GM23338 (cell line): ENCODE results near the gene CMIP. TPM values are rescaled to one million over a fixed set of nuclear protein-coding genes. Genes with fewer than 3 reads are reported as not detected.
"Not testable (repeated sequence)": the region's sequence is repeated elsewhere in the genome, so short reads cannot be mapped to it uniquely, and the experiment has no call there.

Experiments used
- ATAC-seq: fragments of 200-7000 bp; cut with Tn5 transposase; 3 replicates; pipeline ENCODE4 v1.9.1; 2020
- DNase-seq: peaks from one replicate; pipeline ENCODE4 v3.0.0-alpha.2; 2015; ENCODE audit warnings: low spot score
- H2AFZ ChIP-seq: fragments of 200-600 bp; sonication (generic); 2 replicates; pipeline ENCODE4 v1.8.0; 2016; ENCODE audit warnings: antibody characterized with exemption, mild to moderate bottlenecking, moderate library complexity
- H3F3A ChIP-seq: fragments of 200-600 bp; sonication (generic); replicated peaks from 2 replicates; pipeline ENCODE4 v1.8.0; 2017; ENCODE audit warnings: antibody characterized with exemption, mixed run types, low read depth
- H3K27ac ChIP-seq: fragments of 200-600 bp; sonication (generic); 2 replicates; pipeline ENCODE4 v1.6.1; 2016; ENCODE audit warnings: low read depth
- H3K27me3 ChIP-seq: fragments of 200-600 bp; sonication (generic); 2 replicates; pipeline ENCODE4 v1.8.0; 2016; ENCODE audit warnings: mild to moderate bottlenecking, mixed run types, moderate library complexity; ENCODE audit not compliant: insufficient read depth
- H3K36me3 ChIP-seq: fragments of 200-600 bp; sonication (generic); 2 replicates; pipeline ENCODE4 v1.8.0; 2016; ENCODE audit warnings: mild to moderate bottlenecking; ENCODE audit not compliant: insufficient read depth
- H3K4me1 ChIP-seq: fragments of 200-600 bp; sonication (generic); 2 replicates; pipeline ENCODE4 v1.8.0; 2016; ENCODE audit warnings: mild to moderate bottlenecking, moderate library complexity; ENCODE audit not compliant: insufficient read depth
- H3K4me2 ChIP-seq: fragments of 200-600 bp; sonication (generic); 2 replicates; pipeline ENCODE4 v1.7.1; 2017; ENCODE audit warnings: mixed run types
- H3K4me3 ChIP-seq: fragments of 200-600 bp; sonication (generic); 2 replicates; pipeline ENCODE4 v1.6.1; 2016; ENCODE audit warnings: mixed run types
- H3K79me2 ChIP-seq: fragments of 200-600 bp; sonication (generic); replicated peaks from 2 replicates; pipeline ENCODE4 v1.8.0; 2017; ENCODE audit warnings: mild to moderate bottlenecking; ENCODE audit not compliant: insufficient read depth
- H3K9me2 ChIP-seq: fragments of 200-600 bp; sonication (generic); 2 replicates; pipeline ENCODE4 v1.8.0; 2017; ENCODE audit not compliant: insufficient read depth
- H4K20me1 ChIP-seq: fragments of 200-600 bp; sonication (generic); replicated peaks from 2 replicates; pipeline ENCODE4 v1.8.0; 2017; ENCODE audit warnings: mild to moderate bottlenecking; ENCODE audit not compliant: insufficient read depth
- H3K27ac Mint-ChIP-seq: 2 replicates; pipeline ENCODE4 v1.8.0; 2020; ENCODE audit warnings: inconsistent platforms, mild to moderate bottlenecking, moderate library complexity, mixed read lengths
- H3K27me3 Mint-ChIP-seq: 3 replicates; pipeline ENCODE4 v1.8.0; 2022; ENCODE audit warnings: low read depth, mild to moderate bottlenecking, moderate library complexity, mixed read lengths, inconsistent platforms; ENCODE audit not compliant: insufficient read depth, poor library complexity
- H3K36me3 Mint-ChIP-seq: 3 replicates; pipeline ENCODE4 v1.8.0; 2021; ENCODE audit warnings: low read depth, mild to moderate bottlenecking, inconsistent platforms, moderate library complexity, mixed read lengths
- H3K4me1 Mint-ChIP-seq: 3 replicates; pipeline ENCODE4 v1.8.0; 2020; ENCODE audit warnings: mild to moderate bottlenecking, inconsistent platforms, mixed read lengths
- H3K4me3 Mint-ChIP-seq: 3 replicates; pipeline ENCODE4 v1.8.0; 2021; ENCODE audit warnings: moderate library complexity, mild to moderate bottlenecking, inconsistent platforms, mixed read lengths
- H3K9me3 Mint-ChIP-seq: 3 replicates; pipeline ENCODE4 v1.8.0; 2020; ENCODE audit warnings: moderate library complexity, mild to moderate bottlenecking, inconsistent platforms, mixed read lengths
- CREB1 ChIP-seq: fragments of 250-450 bp; sonication (Bioruptor Pico); IDR thresholded peaks from 2 replicates; pipeline ENCODE4 v1.5.0; 2020; ENCODE audit warnings: low read depth, mild to moderate bottlenecking, moderate library complexity
- EZH2 ChIP-seq: fragments of 200-600 bp; sonication (generic); IDR thresholded peaks from one replicate; pipeline ENCODE4 v1.8.0; 2017; ENCODE audit warnings: antibody characterized with exemption, mild to moderate bottlenecking, low read depth; ENCODE audit not compliant: unreplicated experiment
- EZH2phosphoT487 ChIP-seq: fragments of 200-600 bp; sonication (generic); IDR thresholded peaks from one replicate; pipeline ENCODE4 v1.8.1; 2018; ENCODE audit warnings: antibody characterized with exemption; ENCODE audit not compliant: unreplicated experiment
- JUNB ChIP-seq: IDR thresholded peaks from one replicate; pipeline ENCODE4 v1.6.1; 2016; ENCODE audit warnings: antibody characterized with exemption; ENCODE audit not compliant: unreplicated experiment
- NANOG ChIP-seq: IDR thresholded peaks from 2 replicates; pipeline ENCODE4 v1.6.1; 2016; ENCODE audit warnings: antibody characterized with exemption, borderline replicate concordance
- POLR2AphosphoS5 ChIP-seq: IDR thresholded peaks from 2 replicates; pipeline ENCODE4 v1.6.1; 2016; ENCODE audit warnings: antibody characterized with exemption, low read depth
- STAT1 ChIP-seq: IDR thresholded peaks from one replicate; pipeline ENCODE4 v1.6.1; 2016; ENCODE audit warnings: antibody characterized with exemption; ENCODE audit not compliant: unreplicated experiment
- ZNF114 ChIP-seq: fragments of 250-450 bp; sonication (Bioruptor Pico); IDR thresholded peaks from 2 replicates; pipeline ENCODE4 v1.5.0; 2020; ENCODE audit warnings: mild to moderate bottlenecking, moderate library complexity
- ZNF331 ChIP-seq: fragments of 250-450 bp; sonication (Bioruptor Pico); IDR thresholded peaks from 2 replicates; pipeline ENCODE4 v1.5.0; 2020; ENCODE audit warnings: low read depth, mild to moderate bottlenecking, moderate library complexity
- polyA plus RNA-seq: library from polyadenylated mRNA; unstranded; fragments of >200 nt; fragmentation: Nextera tagmentation; extraction: Ambion mirVana; gene quantifications from 2 replicates; pipeline ENCODE4 v1.2.1, GENCODE V29; 2016
- total RNA-seq: library from RNA; depleted of rRNA; stranded (reverse); fragments of >200 nt; shearing (Covaris generic); gene quantifications from 2 replicates; pipeline ENCODE4 v1.2.3, GENCODE V29; 2014
- TF ChIP-seq, protein P1 (sequence below): IDR thresholded peaks from 2 replicates; pipeline ENCODE4 v1.6.1; 2016; ENCODE audit warnings: antibody characterized with exemption
- TF ChIP-seq, protein P2 (sequence below): IDR thresholded peaks from one replicate; pipeline ENCODE4 v1.6.1; 2018; ENCODE audit warnings: antibody characterized with exemption; ENCODE audit not compliant: unreplicated experiment
- TF ChIP-seq, protein P3 (sequence below), 2 experiments: fragments of 200-600 bp in 1 of 2; sonication (generic) in 1 of 2; conservative IDR thresholded peaks; 2 replicates each; pipeline versions ENCODE4 v1.5.1 to v1.6.1; 2016 to 2017; ENCODE audit warnings: antibody characterized with exemption in 2 of 2, low read depth in 2 of 2, mild to moderate bottlenecking in 2 of 2, moderate library complexity in 1 of 2

The CMIP gene
- total and polyA plus RNA-seq, 2 experiments from 2014 or later = 9.5 to 62.3 TPM

DNA sequence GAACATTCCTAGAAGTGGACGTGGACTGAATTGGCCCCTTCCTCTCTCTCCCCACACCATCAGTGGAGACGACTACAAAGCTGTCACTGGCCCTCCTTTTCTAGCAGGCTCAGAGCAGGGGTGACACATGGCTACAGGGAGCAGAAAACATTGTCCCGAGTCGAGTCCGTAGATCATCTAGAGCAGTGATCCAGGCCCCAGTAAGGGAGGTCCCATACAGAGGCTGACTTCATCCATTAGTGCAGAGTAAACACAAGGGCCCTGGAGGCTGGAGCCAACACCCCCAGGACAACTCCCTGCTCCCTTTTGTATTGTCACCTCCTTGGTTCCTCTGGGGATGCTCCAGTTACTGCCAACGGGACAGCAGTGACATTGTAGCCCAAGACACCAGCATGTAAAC is 130.7 kb downstream of the CMIP start (continued):
- TF ChIP-seq NANOG (no peak), EZH2 (no peak), POLR2AphosphoS5 (no peak)
- TF ChIP-seq, protein P1, sequence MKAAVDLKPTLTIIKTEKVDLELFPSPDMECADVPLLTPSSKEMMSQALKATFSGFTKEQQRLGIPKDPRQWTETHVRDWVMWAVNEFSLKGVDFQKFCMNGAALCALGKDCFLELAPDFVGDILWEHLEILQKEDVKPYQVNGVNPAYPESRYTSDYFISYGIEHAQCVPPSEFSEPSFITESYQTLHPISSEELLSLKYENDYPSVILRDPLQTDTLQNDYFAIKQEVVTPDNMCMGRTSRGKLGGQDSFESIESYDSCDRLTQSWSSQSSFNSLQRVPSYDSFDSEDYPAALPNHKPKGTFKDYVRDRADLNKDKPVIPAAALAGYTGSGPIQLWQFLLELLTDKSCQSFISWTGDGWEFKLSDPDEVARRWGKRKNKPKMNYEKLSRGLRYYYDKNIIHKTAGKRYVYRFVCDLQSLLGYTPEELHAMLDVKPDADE = no peak

DNA sequence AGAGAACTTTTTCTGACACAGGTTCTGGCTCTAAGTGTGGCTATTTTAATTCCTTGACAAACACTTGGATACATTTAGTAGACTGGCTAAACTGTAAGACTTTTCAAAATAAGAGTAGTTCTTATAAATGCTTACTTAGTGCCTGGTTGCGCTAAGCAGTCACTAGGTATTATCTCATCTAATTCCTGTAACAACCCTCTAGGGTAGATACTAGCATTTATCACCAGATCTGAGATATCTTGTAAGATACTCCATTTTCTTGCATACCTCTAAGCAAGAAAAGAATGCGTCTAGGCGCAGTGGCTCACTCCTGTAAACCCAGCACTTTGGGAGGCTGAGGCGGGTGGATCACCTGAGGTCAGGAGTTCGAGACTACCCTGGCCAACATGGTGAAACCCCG is 131.2 kb downstream of the CMIP start:
- peaks cover 14% of the 10 kb centered on the region for H4K20me1 ChIP-seq
- H3K4me1 Mint-ChIP-seq = peaks cover 10% of the 10 kb centered on the region
- no peaks in the 10 kb centered on the region for H3K36me3 Mint-ChIP-seq
- no peak for TF ChIP-seq JUNB
- peaks cover 59% of the 10 kb centered on the region for H3K79me2 ChIP-seq
- no peak overlapping the region for H3K27ac ChIP-seq
- H3K4me3 ChIP-seq = no peak overlapping the region
- H3K27me3 ChIP-seq = no peaks in the 10 kb centered on the region
- H3K4me3 Mint-ChIP-seq = no peak overlapping the region
- no peak overlapping the region for H3K4me2 ChIP-seq
- no peak overlapping the region for H3K27ac Mint-ChIP-seq
- H3K36me3 ChIP-seq = no peaks in the 10 kb centered on the region
- no peaks in the 10 kb centered on the region for H3F3A ChIP-seq
- DNase-seq = no peak
- H3K9me3 Mint-ChIP-seq = no peaks in the 10 kb centered on the region
- peaks cover 10% of the 10 kb centered on the region for H3K27me3 Mint-ChIP-seq
- no peaks in the 10 kb centered on the region for H3K9me2 ChIP-seq
- H2AFZ ChIP-seq = no peak overlapping the region
- no peaks in the 10 kb centered on the region for H3K4me1 ChIP-seq
- ATAC-seq = no peak

DNA sequence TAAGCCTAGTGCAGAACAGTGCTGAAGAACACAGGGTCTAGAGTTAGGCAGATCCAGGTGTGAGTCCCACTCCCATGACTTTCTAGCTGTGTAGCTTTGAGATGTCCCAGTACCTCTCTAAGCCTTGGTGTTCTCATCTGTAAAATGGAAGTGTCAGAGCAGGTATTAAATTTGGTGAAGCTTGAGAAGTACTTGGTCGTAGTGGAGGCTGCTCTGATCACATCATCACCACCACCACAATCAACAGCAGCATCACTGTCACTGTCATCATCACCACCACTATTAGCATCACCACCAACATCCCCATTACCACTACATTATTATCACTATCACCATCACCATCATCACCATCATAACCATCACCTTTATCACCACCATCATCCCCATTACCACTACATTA is 132.1 kb downstream of the CMIP start:
- Mint-ChIP-seq H3K9me3 (no peaks in the 10 kb centered on the region), H3K27me3 (peaks cover 10% of the 10 kb centered on the region), H3K36me3 (no peaks in the 10 kb centered on the region), H3K4me3 (no peak overlapping the region), H3K4me1 (peaks cover 8% of the 10 kb centered on the region), H3K27ac (no peak overlapping the region)
- TF ChIP-seq STAT1 = no peak
- no peak for TF ChIP-seq ZNF114 (CRISPR knock-in tag)
- TF ChIP-seq, protein P2, sequence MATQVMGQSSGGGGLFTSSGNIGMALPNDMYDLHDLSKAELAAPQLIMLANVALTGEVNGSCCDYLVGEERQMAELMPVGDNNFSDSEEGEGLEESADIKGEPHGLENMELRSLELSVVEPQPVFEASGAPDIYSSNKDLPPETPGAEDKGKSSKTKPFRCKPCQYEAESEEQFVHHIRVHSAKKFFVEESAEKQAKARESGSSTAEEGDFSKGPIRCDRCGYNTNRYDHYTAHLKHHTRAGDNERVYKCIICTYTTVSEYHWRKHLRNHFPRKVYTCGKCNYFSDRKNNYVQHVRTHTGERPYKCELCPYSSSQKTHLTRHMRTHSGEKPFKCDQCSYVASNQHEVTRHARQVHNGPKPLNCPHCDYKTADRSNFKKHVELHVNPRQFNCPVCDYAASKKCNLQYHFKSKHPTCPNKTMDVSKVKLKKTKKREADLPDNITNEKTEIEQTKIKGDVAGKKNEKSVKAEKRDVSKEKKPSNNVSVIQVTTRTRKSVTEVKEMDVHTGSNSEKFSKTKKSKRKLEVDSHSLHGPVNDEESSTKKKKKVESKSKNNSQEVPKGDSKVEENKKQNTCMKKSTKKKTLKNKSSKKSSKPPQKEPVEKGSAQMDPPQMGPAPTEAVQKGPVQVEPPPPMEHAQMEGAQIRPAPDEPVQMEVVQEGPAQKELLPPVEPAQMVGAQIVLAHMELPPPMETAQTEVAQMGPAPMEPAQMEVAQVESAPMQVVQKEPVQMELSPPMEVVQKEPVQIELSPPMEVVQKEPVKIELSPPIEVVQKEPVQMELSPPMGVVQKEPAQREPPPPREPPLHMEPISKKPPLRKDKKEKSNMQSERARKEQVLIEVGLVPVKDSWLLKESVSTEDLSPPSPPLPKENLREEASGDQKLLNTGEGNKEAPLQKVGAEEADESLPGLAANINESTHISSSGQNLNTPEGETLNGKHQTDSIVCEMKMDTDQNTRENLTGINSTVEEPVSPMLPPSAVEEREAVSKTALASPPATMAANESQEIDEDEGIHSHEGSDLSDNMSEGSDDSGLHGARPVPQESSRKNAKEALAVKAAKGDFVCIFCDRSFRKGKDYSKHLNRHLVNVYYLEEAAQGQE = no peak
- no peak for TF ChIP-seq NANOG
- no peak for TF ChIP-seq EZH2
- no peak for TF ChIP-seq EZH2phosphoT487
- TF ChIP-seq, protein P1 = no peak
- TF ChIP-seq POLR2AphosphoS5 = no peak
- no peak for TF ChIP-seq ZNF331
- no peak for TF ChIP-seq CREB1 (CRISPR knock-in tag)
- TF ChIP-seq, protein P3, sequence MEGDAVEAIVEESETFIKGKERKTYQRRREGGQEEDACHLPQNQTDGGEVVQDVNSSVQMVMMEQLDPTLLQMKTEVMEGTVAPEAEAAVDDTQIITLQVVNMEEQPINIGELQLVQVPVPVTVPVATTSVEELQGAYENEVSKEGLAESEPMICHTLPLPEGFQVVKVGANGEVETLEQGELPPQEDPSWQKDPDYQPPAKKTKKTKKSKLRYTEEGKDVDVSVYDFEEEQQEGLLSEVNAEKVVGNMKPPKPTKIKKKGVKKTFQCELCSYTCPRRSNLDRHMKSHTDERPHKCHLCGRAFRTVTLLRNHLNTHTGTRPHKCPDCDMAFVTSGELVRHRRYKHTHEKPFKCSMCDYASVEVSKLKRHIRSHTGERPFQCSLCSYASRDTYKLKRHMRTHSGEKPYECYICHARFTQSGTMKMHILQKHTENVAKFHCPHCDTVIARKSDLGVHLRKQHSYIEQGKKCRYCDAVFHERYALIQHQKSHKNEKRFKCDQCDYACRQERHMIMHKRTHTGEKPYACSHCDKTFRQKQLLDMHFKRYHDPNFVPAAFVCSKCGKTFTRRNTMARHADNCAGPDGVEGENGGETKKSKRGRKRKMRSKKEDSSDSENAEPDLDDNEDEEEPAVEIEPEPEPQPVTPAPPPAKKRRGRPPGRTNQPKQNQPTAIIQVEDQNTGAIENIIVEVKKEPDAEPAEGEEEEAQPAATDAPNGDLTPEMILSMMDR (conservative IDR thresholded peaks at IDR 0.05; ENCODE audit: low read depth in 2 of 2) = no peak
- H3K4me1 ChIP-seq = no peaks in the 10 kb centered on the region
- no peaks in the 10 kb centered on the region for H3K9me2 ChIP-seq
- DNase-seq (no peak), ATAC-seq (no peak)
- H3K27ac ChIP-seq = no peak overlapping the region
- H3K27me3 ChIP-seq = no peaks in the 10 kb centered on the region
- H3K4me3 ChIP-seq = no peak overlapping the region
- H4K20me1 ChIP-seq = peaks cover 20% of the 10 kb centered on the region
- no peak overlapping the region for H2AFZ ChIP-seq
- no peak overlapping the region for H3K4me2 ChIP-seq
- H3K36me3 ChIP-seq = no peaks in the 10 kb centered on the region
- no peaks in the 10 kb centered on the region for H3F3A ChIP-seq
- peaks cover 51% of the 10 kb centered on the region for H3K79me2 ChIP-seq

DNA sequence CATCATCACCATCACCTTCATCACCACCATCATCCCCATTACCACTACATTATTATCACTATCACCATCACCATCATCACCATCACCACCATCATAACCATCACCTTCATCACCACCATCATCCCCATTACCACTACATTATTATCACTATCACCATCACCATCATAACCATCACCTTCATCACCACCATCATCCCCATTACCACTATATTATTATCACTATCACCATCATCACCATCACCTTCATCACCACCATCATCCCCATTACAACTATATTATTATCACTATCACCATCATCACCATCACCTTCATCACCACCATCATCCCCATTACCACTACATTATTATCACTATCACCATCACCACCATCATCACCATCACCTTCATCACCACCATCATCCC is 132.7 kb downstream of the CMIP start:
- H3K79me2 ChIP-seq = peaks cover 45% of the 10 kb centered on the region
- not testable (repeated sequence) for H3K4me1 Mint-ChIP-seq, H3K4me1 ChIP-seq, H3K4me3 Mint-ChIP-seq, H3K4me2 ChIP-seq, H3K27me3 ChIP-seq, H3K9me2 ChIP-seq, DNase-seq, ATAC-seq, H3K36me3 Mint-ChIP-seq, H3K9me3 Mint-ChIP-seq, H3K27ac Mint-ChIP-seq, H3F3A ChIP-seq, H3K4me3 ChIP-seq, H2AFZ ChIP-seq, H3K27ac ChIP-seq, H3K36me3 ChIP-seq
- peaks cover 20% of the 10 kb centered on the region for H4K20me1 ChIP-seq
- H3K27me3 Mint-ChIP-seq = peaks cover 10% of the 10 kb centered on the region
